MM.1S (cell line): ENCODE results near the gene KLF9.

Experiments
- EZH2 ChIP-seq: fragments of 300-600 bp; sonication (generic); optimal IDR thresholded peaks from 2 replicates; pipeline ENCODE3; 2017; ENCODE audit warnings: low read depth, mild to moderate bottlenecking, antibody characterized with exemption, low read length, mixed read lengths
- TF ChIP-seq, protein P1 (sequence below): fragments of 300-600 bp; sonication (generic); IDR thresholded peaks from 2 replicates; pipeline ENCODE4 v1.5.1; 2016; ENCODE audit warnings: antibody characterized with exemption, low read length, mixed read lengths

DNA sequence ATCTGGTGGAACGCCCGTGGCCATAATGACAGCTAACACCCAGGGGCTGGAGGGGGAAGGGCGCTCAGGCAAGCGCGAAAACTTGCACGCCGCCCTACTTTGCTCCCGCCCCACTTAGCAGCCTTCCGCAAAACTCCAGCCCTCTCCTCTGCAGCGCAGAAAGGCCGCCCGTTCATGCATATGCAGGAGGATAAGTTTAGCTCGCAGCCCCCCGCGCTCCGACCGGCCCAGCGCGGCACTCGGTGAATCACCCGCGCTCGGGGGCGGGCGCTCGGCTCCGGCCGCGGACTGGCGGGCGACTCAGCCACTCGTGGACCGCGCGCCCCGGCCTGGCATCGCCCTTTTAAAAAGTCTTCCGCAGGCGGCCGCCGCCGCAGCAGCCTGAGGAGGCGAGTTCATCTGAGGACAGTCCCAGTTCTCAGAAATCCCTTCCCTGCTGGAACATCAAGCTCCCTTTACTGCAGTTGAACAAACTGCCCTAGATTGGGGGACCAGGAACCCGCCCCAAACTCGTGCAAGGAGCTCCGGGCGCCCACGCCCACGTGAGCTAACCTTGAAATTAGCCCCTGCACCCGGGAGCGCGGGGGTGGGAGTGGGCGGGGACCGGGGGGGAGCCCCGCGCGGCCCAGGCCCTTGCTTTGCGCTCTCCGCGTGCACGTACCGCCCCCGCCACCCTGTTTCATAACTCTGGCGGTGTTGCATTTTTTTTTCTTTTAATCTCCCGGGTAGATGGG is 4.5 kb upstream of the KLF9 start:
- TF ChIP-seq, protein P1, sequence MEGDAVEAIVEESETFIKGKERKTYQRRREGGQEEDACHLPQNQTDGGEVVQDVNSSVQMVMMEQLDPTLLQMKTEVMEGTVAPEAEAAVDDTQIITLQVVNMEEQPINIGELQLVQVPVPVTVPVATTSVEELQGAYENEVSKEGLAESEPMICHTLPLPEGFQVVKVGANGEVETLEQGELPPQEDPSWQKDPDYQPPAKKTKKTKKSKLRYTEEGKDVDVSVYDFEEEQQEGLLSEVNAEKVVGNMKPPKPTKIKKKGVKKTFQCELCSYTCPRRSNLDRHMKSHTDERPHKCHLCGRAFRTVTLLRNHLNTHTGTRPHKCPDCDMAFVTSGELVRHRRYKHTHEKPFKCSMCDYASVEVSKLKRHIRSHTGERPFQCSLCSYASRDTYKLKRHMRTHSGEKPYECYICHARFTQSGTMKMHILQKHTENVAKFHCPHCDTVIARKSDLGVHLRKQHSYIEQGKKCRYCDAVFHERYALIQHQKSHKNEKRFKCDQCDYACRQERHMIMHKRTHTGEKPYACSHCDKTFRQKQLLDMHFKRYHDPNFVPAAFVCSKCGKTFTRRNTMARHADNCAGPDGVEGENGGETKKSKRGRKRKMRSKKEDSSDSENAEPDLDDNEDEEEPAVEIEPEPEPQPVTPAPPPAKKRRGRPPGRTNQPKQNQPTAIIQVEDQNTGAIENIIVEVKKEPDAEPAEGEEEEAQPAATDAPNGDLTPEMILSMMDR = no peak
- no peak for TF ChIP-seq EZH2
